Nephron (organoid): ENCODE measurements around the gene TCL1A.
"Not testable (repeated sequence)": the region's sequence is repeated elsewhere in the genome, so short reads cannot be mapped to it uniquely, and the experiment has no call there.

ENCODE experiments used
- H3K27ac Mint-ChIP-seq, 3 experiments: 2 replicates each; pipeline ENCODE4 v1.8.0; 2020; ENCODE audit warnings: mixed read lengths in 3 of 3, mild to moderate bottlenecking in 2 of 3, moderate library complexity in 1 of 3
- H3K27me3 Mint-ChIP-seq: 2 replicates; pipeline ENCODE4 v1.8.0; 2021; ENCODE audit warnings: low read depth, mild to moderate bottlenecking, moderate library complexity, mixed read lengths
- H3K36me3 Mint-ChIP-seq: 2 replicates; pipeline ENCODE4 v1.8.0; 2020; ENCODE audit warnings: low read depth, mixed read lengths
- H3K4me1 Mint-ChIP-seq: 2 replicates; pipeline ENCODE4 v1.8.0; 2020; ENCODE audit warnings: mixed read lengths
- H3K4me3 Mint-ChIP-seq, 3 experiments: 2 replicates each; pipeline ENCODE4 v1.8.0; 2020; ENCODE audit warnings: mild to moderate bottlenecking in 3 of 3, mixed read lengths in 3 of 3, moderate library complexity in 2 of 3
- H3K9me3 Mint-ChIP-seq: 2 replicates; pipeline ENCODE4 v1.8.0; 2020; ENCODE audit warnings: mixed read lengths
- CTCF ChIP-seq, 3 experiments: fragments of 200-600 bp; sonication (generic); IDR thresholded peaks; one replicate each; pipeline ENCODE4 v1.5.0; 2021; ENCODE audit warnings: antibody characterized with exemption in 3 of 3; ENCODE audit not compliant: unreplicated experiment in 3 of 3

Gene TCL1A

GRCh38 chr14:95668235-95668772, 45.6 kb downstream of the TCL1A start:
- H3K4me1 Mint-ChIP-seq: peaks cover 36% of the 10 kb centered on the region
- H3K36me3 Mint-ChIP-seq: no peaks in the 10 kb centered on the region
- H3K4me3 Mint-ChIP-seq: no peak overlapping the region
- no peaks in the 10 kb centered on the region for H3K9me3 Mint-ChIP-seq
- H3K27ac Mint-ChIP-seq: peak overlapping the region; percentile 34 to 86 (median 39)
- peaks cover 4% of the 10 kb centered on the region for H3K27me3 Mint-ChIP-seq
- TF ChIP-seq CTCF (IDR thresholded peaks at IDR 0.05; ENCODE audit: unreplicated experiment in 3 of 3): no peak

DNA sequence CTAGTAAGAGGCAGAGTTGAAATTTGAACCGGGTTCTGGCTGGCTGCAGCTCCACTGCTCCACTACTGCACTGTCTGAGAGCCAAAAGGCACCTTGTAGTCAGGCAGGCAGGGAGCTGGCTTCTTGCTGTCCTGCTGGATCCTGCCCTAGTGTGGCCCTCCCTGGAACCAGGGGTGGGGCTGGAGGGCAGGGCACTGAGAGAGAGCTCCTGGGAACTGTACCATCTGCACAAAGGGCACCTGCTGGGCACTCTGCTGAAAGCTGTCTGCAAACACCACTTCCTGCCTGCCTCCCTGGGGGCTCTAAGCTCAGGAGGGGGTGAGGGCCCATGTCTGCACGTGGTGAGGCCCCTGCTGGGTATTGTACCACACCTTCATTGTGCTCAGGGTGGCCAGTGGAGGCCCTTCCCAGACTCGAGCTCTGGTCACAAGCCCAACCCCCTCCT, 46.7 kb downstream of the TCL1A start:
- H3K4me1 Mint-ChIP-seq: peaks cover 42% of the 10 kb centered on the region
- no peak for TF ChIP-seq CTCF (IDR thresholded peaks at IDR 0.05; ENCODE audit: unreplicated experiment in 3 of 3)
- peaks cover 4% of the 10 kb centered on the region for H3K27me3 Mint-ChIP-seq
- no peak overlapping the region for H3K4me3 Mint-ChIP-seq
- no peaks in the 10 kb centered on the region for H3K9me3 Mint-ChIP-seq
- H3K27ac Mint-ChIP-seq: peak overlapping the region in 2 of 3 experiments; percentile 34 to 60
- H3K36me3 Mint-ChIP-seq: no peaks in the 10 kb centered on the region

DNA sequence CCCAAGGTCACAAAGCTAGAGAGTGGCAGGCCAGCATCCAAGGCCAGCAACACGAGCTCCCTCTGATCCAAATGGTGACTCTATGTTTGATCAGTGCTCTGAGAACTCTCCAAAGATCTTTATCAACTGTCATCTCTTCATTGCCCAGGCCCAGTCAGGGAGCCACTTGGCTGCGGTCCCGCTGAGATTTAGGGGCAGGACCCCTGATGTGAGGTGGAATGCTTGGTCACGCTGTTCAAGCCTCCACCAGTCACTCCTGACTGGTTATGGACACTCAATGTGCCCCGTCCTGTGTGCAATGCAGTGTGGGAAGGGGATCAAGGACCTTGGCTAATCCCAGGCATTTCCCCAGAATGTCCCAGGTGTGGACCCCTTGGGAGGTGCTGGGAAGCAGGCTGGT, 47.5 kb downstream of the TCL1A start:
- peaks cover 4% of the 10 kb centered on the region for H3K27me3 Mint-ChIP-seq
- peaks cover 44% of the 10 kb centered on the region for H3K4me1 Mint-ChIP-seq
- H3K9me3 Mint-ChIP-seq: no peaks in the 10 kb centered on the region
- no peak for TF ChIP-seq CTCF (IDR thresholded peaks at IDR 0.05; ENCODE audit: unreplicated experiment in 3 of 3)
- no peaks in the 10 kb centered on the region for H3K36me3 Mint-ChIP-seq
- H3K4me3 Mint-ChIP-seq: no peak overlapping the region
- no peak overlapping the region for H3K27ac Mint-ChIP-seq

- TF ChIP-seq CTCF (IDR thresholded peaks at IDR 0.05; ENCODE audit: unreplicated experiment in 3 of 3): peak in 1 of 3 experiments; percentile 20
- H3K27ac Mint-ChIP-seq, H3K4me3 Mint-ChIP-seq, H3K27me3 Mint-ChIP-seq, H3K9me3 Mint-ChIP-seq, H3K36me3 Mint-ChIP-seq: not testable (repeated sequence)
- H3K4me1 Mint-ChIP-seq: peaks cover 44% of the 10 kb centered on the region
Observed at GRCh38 chr14:95665530-95665929, 48.4 kb downstream of the TCL1A start.

GRCh38 chr14:95664546-95664945, 49.4 kb downstream of the TCL1A start:
- H3K27ac Mint-ChIP-seq: peak overlapping the region in 2 of 3 experiments; percentile 13 to 50
- H3K4me1 Mint-ChIP-seq: peaks cover 46% of the 10 kb centered on the region
- no peaks in the 10 kb centered on the region for H3K36me3 Mint-ChIP-seq
- TF ChIP-seq CTCF (IDR thresholded peaks at IDR 0.05; ENCODE audit: unreplicated experiment in 3 of 3): no peak
- no peak overlapping the region for H3K4me3 Mint-ChIP-seq
- H3K9me3 Mint-ChIP-seq: no peaks in the 10 kb centered on the region
- H3K27me3 Mint-ChIP-seq: peaks cover 14% of the 10 kb centered on the region

GRCh38 chr14:95664066-95664465, 49.9 kb downstream of the TCL1A start:
- peak overlapping the region in 2 of 3 experiments; percentile 13 to 50 for H3K27ac Mint-ChIP-seq
- no peaks in the 10 kb centered on the region for H3K9me3 Mint-ChIP-seq
- peaks cover 14% of the 10 kb centered on the region for H3K27me3 Mint-ChIP-seq
- no peaks in the 10 kb centered on the region for H3K36me3 Mint-ChIP-seq
- TF ChIP-seq CTCF (IDR thresholded peaks at IDR 0.05; ENCODE audit: unreplicated experiment in 3 of 3): no peak
- H3K4me1 Mint-ChIP-seq: peaks cover 46% of the 10 kb centered on the region
- no peak overlapping the region for H3K4me3 Mint-ChIP-seq
